Thyroid gland (tissue), 4 donors: Measurements from ENCODE around the gene INPP5D.

Source experiments
- POLR2A ChIP-seq, 2 donors: fragments of 450-650 bp; IDR thresholded peaks; one replicate each; pipeline ENCODE4 v1.6.1; 2017; ENCODE audit warnings: antibody characterized with exemption in 2 of 2, mild to moderate bottlenecking in 2 of 2, moderate library complexity in 1 of 2
- TF ChIP-seq, protein P1 (sequence below), 6 experiments: fragments of 200-600 bp in 3 of 6; fragments of 450-650 bp in 3 of 6; sonication (generic) in 3 of 6; IDR thresholded peaks; one replicate each; pipeline ENCODE4 v1.5.1; 2016 to 2019; ENCODE audit warnings: antibody characterized with exemption in 6 of 6, mild to moderate bottlenecking in 2 of 6, inconsistent platforms in 1 of 6, moderate library complexity in 1 of 6

- TF ChIP-seq, protein P1, sequence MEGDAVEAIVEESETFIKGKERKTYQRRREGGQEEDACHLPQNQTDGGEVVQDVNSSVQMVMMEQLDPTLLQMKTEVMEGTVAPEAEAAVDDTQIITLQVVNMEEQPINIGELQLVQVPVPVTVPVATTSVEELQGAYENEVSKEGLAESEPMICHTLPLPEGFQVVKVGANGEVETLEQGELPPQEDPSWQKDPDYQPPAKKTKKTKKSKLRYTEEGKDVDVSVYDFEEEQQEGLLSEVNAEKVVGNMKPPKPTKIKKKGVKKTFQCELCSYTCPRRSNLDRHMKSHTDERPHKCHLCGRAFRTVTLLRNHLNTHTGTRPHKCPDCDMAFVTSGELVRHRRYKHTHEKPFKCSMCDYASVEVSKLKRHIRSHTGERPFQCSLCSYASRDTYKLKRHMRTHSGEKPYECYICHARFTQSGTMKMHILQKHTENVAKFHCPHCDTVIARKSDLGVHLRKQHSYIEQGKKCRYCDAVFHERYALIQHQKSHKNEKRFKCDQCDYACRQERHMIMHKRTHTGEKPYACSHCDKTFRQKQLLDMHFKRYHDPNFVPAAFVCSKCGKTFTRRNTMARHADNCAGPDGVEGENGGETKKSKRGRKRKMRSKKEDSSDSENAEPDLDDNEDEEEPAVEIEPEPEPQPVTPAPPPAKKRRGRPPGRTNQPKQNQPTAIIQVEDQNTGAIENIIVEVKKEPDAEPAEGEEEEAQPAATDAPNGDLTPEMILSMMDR (IDR thresholded peaks at IDR 0.05), result no peak
- no peak for TF ChIP-seq POLR2A (IDR thresholded peaks at IDR 0.05)
These were observed 20.8 kb upstream of the INPP5D start for GRCh38 chr2:233039212-233039845.
